ENCODE measurements around the gene ERO1B.
A peak's percentile ranks its signal among the peaks of the same experiment; 100 is the strongest.

The ERO1B gene

GRCh38 chr1:236204656-236205055, 77.1 kb downstream of the ERO1B start:
- WGBS (ENCODE audit: extremely low coverage, insufficient coverage, insufficient read length): no CpG with 5 or more reads among the region's 3 CpGs

GRCh38 chr1:236204039-236204438, 77.7 kb downstream of the ERO1B start:
- Histone ChIP-seq H3K9ac (ENCODE audit: low read length) (no peak overlapping the region), H2BK120ac (ENCODE audit: insufficient read depth, low read length, poor library complexity) (no peak overlapping the region), H4K91ac (ENCODE audit: low read depth, low read length) (no peak overlapping the region), H4K12ac (ENCODE audit: low read depth, low read length) (no peak overlapping the region), H3K36me3 (ENCODE audit: control insufficient read depth in 1 of 2, insufficient read depth in 2 of 2, low read length in 2 of 2) (peaks cover 0 to 2% of the 10 kb centered on the region in 2 experiments), H3K27ac (ENCODE audit: low read depth, low read length) (no peak overlapping the region), H2BK12ac (ENCODE audit: low read length) (no peak overlapping the region), H3K23ac (ENCODE audit: low read length) (no peak overlapping the region), H2BK5ac (ENCODE audit: low read depth, low read length, poor library complexity) (no peak overlapping the region), H3K4me2 (ENCODE audit: low read length) (no peak overlapping the region), H4K8ac (ENCODE audit: low read depth, low read length) (no peak overlapping the region), H2AFZ (ENCODE audit: insufficient read depth, low read length, poor library complexity) (no peak overlapping the region), H3K79me1 (ENCODE audit: low read length) (no peaks in the 10 kb centered on the region), H3K18ac (ENCODE audit: low read length) (no peak overlapping the region), H3K9me3 (ENCODE audit: insufficient read depth, low read depth, low read length) (no peaks in the 10 kb centered on the region), H3K79me2 (ENCODE audit: control insufficient read depth, insufficient read depth, low read length, poor library complexity) (no peaks in the 10 kb centered on the region), H3K14ac (ENCODE audit: low read length) (no peak overlapping the region), H3K4me1 (ENCODE audit: control insufficient read depth in 1 of 2, insufficient read depth in 2 of 2, low read length in 2 of 2) (no peaks in the 10 kb centered on the region), H2AK5ac (ENCODE audit: low read length) (no peak overlapping the region), H3K27me3 (ENCODE audit: insufficient read depth, low read length) (no peaks in the 10 kb centered on the region), H3K4me3 (ENCODE audit: low read depth, low read length) (no peak overlapping the region), H3K4ac (ENCODE audit: low read depth, low read length) (no peak overlapping the region)
- WGBS (ENCODE audit: extremely low coverage, insufficient coverage, insufficient read length): no CpG with 5 or more reads among the region's 1 CpG
- DNase-seq: no peak

More at GRCh38 chr1:236204656-236205055, 77.1 kb downstream of the ERO1B start:
- Histone ChIP-seq H3K79me2 (ENCODE audit: control insufficient read depth, insufficient read depth, low read length, poor library complexity) (no peaks in the 10 kb centered on the region), H3K4me1 (ENCODE audit: control insufficient read depth in 1 of 2, insufficient read depth in 2 of 2, low read length in 2 of 2) (no peaks in the 10 kb centered on the region), H3K27ac (ENCODE audit: low read depth, low read length) (no peak overlapping the region), H3K4me3 (ENCODE audit: low read depth, low read length) (no peak overlapping the region), H2BK120ac (ENCODE audit: insufficient read depth, low read length, poor library complexity) (no peak overlapping the region), H3K14ac (ENCODE audit: low read length) (no peak overlapping the region), H4K91ac (ENCODE audit: low read depth, low read length) (no peak overlapping the region), H3K4ac (ENCODE audit: low read depth, low read length) (no peak overlapping the region), H2BK5ac (ENCODE audit: low read depth, low read length, poor library complexity) (no peak overlapping the region), H3K9ac (ENCODE audit: low read length) (no peak overlapping the region), H3K23ac (ENCODE audit: low read length) (no peak overlapping the region), H3K4me2 (ENCODE audit: low read length) (no peak overlapping the region), H2BK12ac (ENCODE audit: low read length) (no peak overlapping the region), H3K27me3 (ENCODE audit: insufficient read depth, low read length) (no peaks in the 10 kb centered on the region), H4K8ac (ENCODE audit: low read depth, low read length) (no peak overlapping the region), H3K36me3 (ENCODE audit: control insufficient read depth in 1 of 2, insufficient read depth in 2 of 2, low read length in 2 of 2) (peaks cover 0 to 2% of the 10 kb centered on the region in 2 experiments), H2AFZ (ENCODE audit: insufficient read depth, low read length, poor library complexity) (no peak overlapping the region), H3K9me3 (ENCODE audit: insufficient read depth, low read depth, low read length) (no peaks in the 10 kb centered on the region), H3K79me1 (ENCODE audit: low read length) (no peaks in the 10 kb centered on the region), H2AK5ac (ENCODE audit: low read length) (no peak overlapping the region), H4K12ac (ENCODE audit: low read depth, low read length) (no peak overlapping the region), H3K18ac (ENCODE audit: low read length) (no peak overlapping the region)
- DNase-seq: no peak

GRCh38 chr1:236201786-236202185, 80.0 kb downstream of the ERO1B start:
- Histone ChIP-seq H3K18ac (ENCODE audit: low read length) (no peak overlapping the region), H4K91ac (ENCODE audit: low read depth, low read length) (no peak overlapping the region), H3K4me2 (ENCODE audit: low read length) (no peak overlapping the region), H3K79me1 (ENCODE audit: low read length) (no peaks in the 10 kb centered on the region), H3K23ac (ENCODE audit: low read length) (no peak overlapping the region), H2AFZ (ENCODE audit: insufficient read depth, low read length, poor library complexity) (no peak overlapping the region), H4K8ac (ENCODE audit: low read depth, low read length) (no peak overlapping the region), H2BK12ac (ENCODE audit: low read length) (no peak overlapping the region), H3K27ac (ENCODE audit: low read depth, low read length) (no peak overlapping the region), H3K9ac (ENCODE audit: low read length) (no peak overlapping the region), H4K12ac (ENCODE audit: low read depth, low read length) (no peak overlapping the region), H3K4me3 (ENCODE audit: low read depth, low read length) (no peak overlapping the region), H2BK120ac (ENCODE audit: insufficient read depth, low read length, poor library complexity) (no peak overlapping the region), H3K36me3 (ENCODE audit: control insufficient read depth in 1 of 2, insufficient read depth in 2 of 2, low read length in 2 of 2) (peaks cover 0 to 2% of the 10 kb centered on the region in 2 experiments), H3K14ac (ENCODE audit: low read length) (no peak overlapping the region), H3K79me2 (ENCODE audit: control insufficient read depth, insufficient read depth, low read length, poor library complexity) (no peaks in the 10 kb centered on the region), H2BK5ac (ENCODE audit: low read depth, low read length, poor library complexity) (no peak overlapping the region), H3K4me1 (ENCODE audit: control insufficient read depth in 1 of 2, insufficient read depth in 2 of 2, low read length in 2 of 2) (no peaks in the 10 kb centered on the region), H3K4ac (ENCODE audit: low read depth, low read length) (no peak overlapping the region), H3K27me3 (ENCODE audit: insufficient read depth, low read length) (no peaks in the 10 kb centered on the region), H2AK5ac (ENCODE audit: low read length) (no peak overlapping the region), H3K9me3 (ENCODE audit: insufficient read depth, low read depth, low read length) (no peaks in the 10 kb centered on the region)
- DNase-seq: peak; percentile 5 to 16
- no CpG with 5 or more reads among the region's 1 CpG for WGBS (ENCODE audit: extremely low coverage, insufficient coverage, insufficient read length)

GRCh38 chr1:236200925-236201324, 80.8 kb downstream of the ERO1B start:
- Histone ChIP-seq H3K9ac (ENCODE audit: low read length) (no peak overlapping the region), H3K4me3 (ENCODE audit: low read depth, low read length) (no peak overlapping the region), H2AFZ (ENCODE audit: insufficient read depth, low read length, poor library complexity) (no peak overlapping the region), H3K4me2 (ENCODE audit: low read length) (no peak overlapping the region), H3K18ac (ENCODE audit: low read length) (no peak overlapping the region), H3K4me1 (ENCODE audit: control insufficient read depth in 1 of 2, insufficient read depth in 2 of 2, low read length in 2 of 2) (no peaks in the 10 kb centered on the region), H2BK120ac (ENCODE audit: insufficient read depth, low read length, poor library complexity) (no peak overlapping the region), H3K4ac (ENCODE audit: low read depth, low read length) (no peak overlapping the region), H3K79me2 (ENCODE audit: control insufficient read depth, insufficient read depth, low read length, poor library complexity) (no peaks in the 10 kb centered on the region), H3K14ac (ENCODE audit: low read length) (no peak overlapping the region), H3K36me3 (ENCODE audit: control insufficient read depth in 1 of 2, insufficient read depth in 2 of 2, low read length in 2 of 2) (peaks cover 0 to 2% of the 10 kb centered on the region in 2 experiments), H3K9me3 (ENCODE audit: insufficient read depth, low read depth, low read length) (no peaks in the 10 kb centered on the region), H3K79me1 (ENCODE audit: low read length) (no peaks in the 10 kb centered on the region), H3K23ac (ENCODE audit: low read length) (no peak overlapping the region), H4K91ac (ENCODE audit: low read depth, low read length) (no peak overlapping the region), H2AK5ac (ENCODE audit: low read length) (no peak overlapping the region), H2BK12ac (ENCODE audit: low read length) (no peak overlapping the region), H3K27ac (ENCODE audit: low read depth, low read length) (no peak overlapping the region), H3K27me3 (ENCODE audit: insufficient read depth, low read length) (no peaks in the 10 kb centered on the region), H2BK5ac (ENCODE audit: low read depth, low read length, poor library complexity) (no peak overlapping the region), H4K8ac (ENCODE audit: low read depth, low read length) (no peak overlapping the region), H4K12ac (ENCODE audit: low read depth, low read length) (no peak overlapping the region)
- no peak for DNase-seq

Data from trophoblast cell (in vitro differentiated cells and primary cell).